Endothelial cell of umbilical vein (primary cell): ENCODE data around the gene DNAI2. TPM values are rescaled to one million over a fixed set of nuclear protein-coding genes. Genes with fewer than 3 reads are reported as not detected.

Source experiments
- BruUV-seq: library from RNA; stranded (reverse); fragments of 400-500 nt; replicated peaks from 2 replicates; lab custom pipeline; 2021; lab: Mats Ljungman, UMichigan
- CTCF ChIA-PET: fragments of 300-600, 350-600 bp; sonication (Branson Sonifier 250); formaldehyde crosslinking; loops from one replicate; lab custom pipeline; 2021; ENCODE audit warnings: antibody characterized with exemption, inconsistent platforms; lab: Charles Lee
- POLR2A ChIA-PET: fragments of 300-600, 350-600 bp; sonication (Branson Sonifier 250); formaldehyde crosslinking; loops from one replicate; lab custom pipeline; 2021; ENCODE audit warnings: antibody characterized with exemption, inconsistent platforms; lab: Charles Lee
- DNase-seq: peaks from one replicate; pipeline ENCODE4 v3.0.0-alpha.2; 2011; ENCODE audit warnings: low read depth, low spot score
- FAIRE-seq: peaks from 2 replicates; lab custom pipeline; 2011; peaks lifted over from hg19 to GRCh38; lab: Jason Lieb, UNC
- H2AFZ ChIP-seq: 2 replicates; pipeline ENCODE4 v1.6.0; 2012; ENCODE audit warnings: low read depth, low read length, control low read depth, inconsistent platforms
- H3K27ac ChIP-seq: 2 replicates; pipeline ENCODE4 v1.5.1; 2011; ENCODE audit warnings: low read depth, mild to moderate bottlenecking, control low read depth, low read length, moderate library complexity; ENCODE audit not compliant: insufficient read depth
- H3K27me3 ChIP-seq, 2 experiments: 2 replicates each; pipeline versions ENCODE4 v1.6.0 to v1.6.1; 2011; ENCODE audit warnings: low read length in 2 of 2, mixed read lengths in 1 of 2; ENCODE audit not compliant: control insufficient read depth in 2 of 2, insufficient read depth in 2 of 2
- H3K36me3 ChIP-seq, 2 experiments: 2 replicates in 1 of 2; 3 replicates in 1 of 2; pipeline ENCODE4 v1.5.1; 2011; ENCODE audit warnings: low read length in 2 of 2, mild to moderate bottlenecking in 1 of 2, moderate library complexity in 1 of 2; ENCODE audit not compliant: control insufficient read depth in 2 of 2, insufficient read depth in 2 of 2; ENCODE audit errors: extremely low read depth in 1 of 2
- H3K4me1 ChIP-seq: 3 replicates; pipeline ENCODE4 v1.5.1; 2011; ENCODE audit warnings: mild to moderate bottlenecking, low read length; ENCODE audit not compliant: control insufficient read depth, insufficient read depth; ENCODE audit errors: extremely low read depth
- H3K4me2 ChIP-seq: 2 replicates; pipeline ENCODE4 v1.6.1; 2011; ENCODE audit warnings: low read length, control low read depth, mixed read lengths; ENCODE audit not compliant: insufficient read depth
- H3K4me3 ChIP-seq, 3 experiments: fragments of 200-600 bp in 1 of 3; sonication (generic), shearing (Covaris generic) in 1 of 3; replicated peaks in 1 of 3; 2 replicates each; pipeline ENCODE4 v1.5.1; 2011 to 2016; ENCODE audit warnings: control low read depth in 3 of 3, low read length in 3 of 3, mild to moderate bottlenecking in 2 of 3, inconsistent platforms in 1 of 3, low read depth in 1 of 3, moderate library complexity in 1 of 3; ENCODE audit not compliant: insufficient read depth in 1 of 3
- H3K79me2 ChIP-seq: 2 replicates; pipeline ENCODE4 v1.6.0; 2012; ENCODE audit warnings: low read length, inconsistent platforms; ENCODE audit not compliant: control insufficient read depth, insufficient read depth
- H3K9ac ChIP-seq: replicated peaks from 2 replicates; pipeline ENCODE3; 2011; ENCODE audit warnings: low read length, control low read depth; ENCODE audit not compliant: insufficient read depth; ENCODE audit errors: extremely low read depth
- H3K9me1 ChIP-seq: replicated peaks from 3 replicates; pipeline ENCODE4 v1.6.0; 2011; ENCODE audit warnings: mild to moderate bottlenecking, low read length; ENCODE audit not compliant: control insufficient read depth, insufficient read depth; ENCODE audit errors: extremely low read depth
- H3K9me3 ChIP-seq: replicated peaks from 2 replicates; pipeline ENCODE4 v1.5.1; 2012; ENCODE audit warnings: low read length, inconsistent platforms; ENCODE audit not compliant: control insufficient read depth, insufficient read depth
- H4K20me1 ChIP-seq: replicated peaks from 2 replicates; pipeline ENCODE3; 2011; ENCODE audit warnings: mild to moderate bottlenecking, low read length; ENCODE audit not compliant: control insufficient read depth, insufficient read depth; ENCODE audit errors: extremely low read depth
- CTCF ChIP-seq, 2 donors: IDR thresholded peaks; 1 replicate in 1 of 2; 2 replicates in 1 of 2; pipeline ENCODE4 v1.5.1; 2011; ENCODE audit warnings: low read length in 2 of 2, mild to moderate bottlenecking in 2 of 2, moderate library complexity in 2 of 2, control low read depth in 1 of 2, inconsistent platforms in 1 of 2, low read depth in 1 of 2; ENCODE audit not compliant: insufficient read depth in 1 of 2; ENCODE audit errors: extremely low read depth in 1 of 2
- EZH2 ChIP-seq: IDR thresholded peaks from 2 replicates; pipeline ENCODE4 v1.6.1; 2012; ENCODE audit warnings: borderline replicate concordance, low read depth, mild to moderate bottlenecking, moderate library complexity, low read length, inconsistent platforms; ENCODE audit not compliant: severe bottlenecking
- FOS ChIP-seq: IDR thresholded peaks from 2 replicates; pipeline ENCODE4 v1.6.1; 2011; ENCODE audit warnings: mild to moderate bottlenecking, low read length, moderate library complexity, borderline replicate concordance; ENCODE audit not compliant: insufficient read depth
- GATA2 ChIP-seq: IDR thresholded peaks from 2 replicates; pipeline ENCODE4 v1.7.0; 2011; ENCODE audit warnings: low read depth, mild to moderate bottlenecking, moderate library complexity, mixed read lengths, low read length; ENCODE audit not compliant: insufficient read length, insufficient read depth
- JUN ChIP-seq: IDR thresholded peaks from 2 replicates; pipeline ENCODE4 v1.6.1; 2011; ENCODE audit warnings: borderline replicate concordance, low read depth; ENCODE audit not compliant: insufficient read length, insufficient read depth
- MYC ChIP-seq: IDR thresholded peaks from one replicate; pipeline ENCODE4 v1.6.1; 2011; ENCODE audit warnings: mild to moderate bottlenecking, low read depth, low read length
- POLR2A ChIP-seq: IDR thresholded peaks from 2 replicates; pipeline ENCODE4 v1.6.1; 2012; ENCODE audit warnings: low read depth, mild to moderate bottlenecking, control low read depth, low read length
- POLR2AphosphoS5 ChIP-seq: IDR thresholded peaks from 2 replicates; pipeline ENCODE4 v1.6.1; 2012; ENCODE audit warnings: low read depth, mild to moderate bottlenecking, control low read depth, low read length, moderate library complexity; ENCODE audit not compliant: insufficient read depth
- dilution Hi-C: fragments of 300-500 bp; cut with MboI; formaldehyde crosslinking; loops from one replicate; pipeline ENCODE4 v1.15.0; 2019; ENCODE audit warnings: low sequenced_read_pairs; ENCODE audit not compliant: extremely low pct_ligation_motif_present
- intact Hi-C: fragments of 100-400 bp; cut with micrococcal nuclease; formaldehyde crosslinking; loops from one replicate; pipeline ENCODE4 v1.10.0; 2022
- polyA plus RNA-seq, 4 experiments: library from polyadenylated mRNA; depleted of rRNA in 3 of 4; stranded (reverse) in 3 of 4; unstranded in 1 of 4; fragments of >200 nt; gene quantifications; 2 replicates each; pipeline versions ENCODE4 v1.2.1 to v1.2.3, GENCODE V29; 2011 to 2012; ENCODE audit warnings: missing spikeins in 1 of 4
- total RNA-seq: library from RNA; stranded (reverse); gene quantifications from 2 replicates; pipeline ENCODE4 v1.2.3, GENCODE V29; 2021
- TF ChIP-seq, protein P1 (sequence below): IDR thresholded peaks from 2 replicates; pipeline ENCODE4 v1.6.1; 2011; ENCODE audit not compliant: insufficient read depth, insufficient read length

The DNAI2 gene
- total and polyA plus RNA-seq, 2 donors (not counting 3 experiments of a cell fraction or from before 2014, with no cell fraction given): not detected

- intact Hi-C loops (no loop called here), dilution Hi-C loops (no loop called here)
- CTCF ChIA-PET: interaction anchor here (0.8 to 1.2 kb wide), 4 partner anchors 55 to 76 kb away, joined by 3 to 8 read pairs (median 4); partner anchors contain the start of gene BTBD17
- no peaks in the 10 kb centered on the region for H3K9me3 ChIP-seq
- no peak overlapping the region for H3K27ac ChIP-seq
- no peak for FAIRE-seq
- H3K4me2 ChIP-seq: no peak overlapping the region
- DNase-seq: no peak
- POLR2A ChIA-PET: no interaction called here
- H2AFZ ChIP-seq: no peak overlapping the region
- H3K79me2 ChIP-seq: no peaks in the 10 kb centered on the region
- no TSS peak for BruUV-seq
- H4K20me1 ChIP-seq: no peaks in the 10 kb centered on the region
- no peaks in the 10 kb centered on the region for H3K9me1 ChIP-seq
- no peaks in the 10 kb centered on the region for H3K4me1 ChIP-seq
- no peak overlapping the region for H3K9ac ChIP-seq
- H3K27me3 ChIP-seq: peaks cover 0 to 2% of the 10 kb centered on the region in 2 experiments
- no peak overlapping the region for H3K4me3 ChIP-seq
- TF ChIP-seq JUN: no peak
- TF ChIP-seq CTCF (IDR thresholded peaks at IDR 0.05; ENCODE audit: extremely low read depth in 1 of 2, insufficient read depth in 1 of 2, low read depth in 1 of 2, low read length in 2 of 2): no peak
- TF ChIP-seq MYC: no peak
- no peak for TF ChIP-seq GATA2
- no peak for TF ChIP-seq FOS
- no peak for TF ChIP-seq POLR2AphosphoS5
- no peak for TF ChIP-seq POLR2A
- TF ChIP-seq, protein P1, sequence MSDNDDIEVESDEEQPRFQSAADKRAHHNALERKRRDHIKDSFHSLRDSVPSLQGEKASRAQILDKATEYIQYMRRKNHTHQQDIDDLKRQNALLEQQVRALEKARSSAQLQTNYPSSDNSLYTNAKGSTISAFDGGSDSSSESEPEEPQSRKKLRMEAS: no peak
- TF ChIP-seq EZH2: no peak
- no peaks in the 10 kb centered on the region for H3K36me3 ChIP-seq
Observed at GRCh38 chr17:74303305-74303704, 29.3 kb downstream of the DNAI2 start.
